AML-193 (cell line): Measurements from ENCODE around the gene EME2.

Experiments used
- DNase-seq, 2 experiments: peaks; one replicate each; lab custom pipeline; 2025; lab: John Stamatoyannopoulos, UW

Gene EME2

DNA sequence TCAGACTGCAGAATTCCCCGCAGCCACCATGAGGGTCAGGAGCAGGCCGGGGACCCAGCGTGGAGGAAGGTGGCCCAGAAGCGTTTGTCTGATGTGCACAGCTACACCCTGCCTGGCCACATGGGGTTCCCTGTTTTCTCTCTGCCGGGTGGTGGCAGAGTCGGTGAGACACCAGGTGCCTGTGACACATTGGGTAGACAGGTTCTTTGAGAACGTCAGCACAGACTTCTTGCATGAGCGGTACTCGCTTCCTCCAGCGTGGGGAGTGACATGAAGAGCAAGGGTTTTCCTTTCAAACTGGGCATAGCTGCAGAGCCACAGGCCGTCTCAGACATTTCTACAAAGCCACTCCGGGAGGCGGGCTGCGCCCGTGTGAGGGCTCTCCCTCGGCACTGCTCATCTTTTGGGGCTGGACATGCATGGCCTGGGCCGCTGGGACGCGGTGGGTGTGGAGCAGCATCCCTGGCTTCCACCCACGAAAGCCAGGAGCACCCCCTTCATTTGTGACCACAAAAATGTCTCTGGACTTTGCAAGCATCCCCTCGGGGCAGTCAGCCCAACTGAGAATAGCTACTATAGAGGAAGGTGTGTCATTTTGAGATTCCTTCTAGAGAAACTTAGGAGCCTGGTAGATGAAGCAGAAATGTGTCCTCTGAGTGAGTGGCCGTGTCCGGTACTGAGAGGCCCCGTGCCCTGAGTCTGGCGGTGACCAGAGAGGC, 27.3 kb upstream of the EME2 start:
- DNase-seq: no peak

GRCh38 chr16:1745900-1746692, 26.5 kb upstream of the EME2 start:
- DNase-seq: no peak

DNA sequence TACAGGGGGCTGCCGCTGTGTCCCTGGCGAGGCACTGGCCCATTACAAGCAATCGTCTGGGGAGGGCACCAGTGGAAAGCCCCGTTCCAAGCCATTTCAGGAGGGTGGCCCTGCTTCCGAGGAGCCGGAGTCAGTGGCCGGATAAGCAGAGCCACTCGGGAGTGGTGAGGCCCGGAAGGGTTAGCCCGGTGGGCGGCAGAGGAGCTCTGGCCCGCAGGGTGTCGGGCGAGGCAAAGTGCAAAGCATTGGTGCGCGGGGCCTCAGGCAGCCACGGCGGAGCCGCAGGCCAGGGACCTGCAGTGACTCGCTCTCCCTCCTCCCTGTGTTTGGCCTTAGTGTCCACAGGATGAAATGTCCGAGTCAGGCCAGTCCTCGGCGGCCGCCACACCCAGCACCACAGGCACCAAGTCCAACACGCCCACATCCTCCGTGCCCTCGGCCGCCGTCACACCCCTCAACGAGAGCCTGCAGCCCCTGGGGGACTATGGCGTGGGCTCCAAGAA, 25.9 kb upstream of the EME2 start:
- DNase-seq: no peak

DNA sequence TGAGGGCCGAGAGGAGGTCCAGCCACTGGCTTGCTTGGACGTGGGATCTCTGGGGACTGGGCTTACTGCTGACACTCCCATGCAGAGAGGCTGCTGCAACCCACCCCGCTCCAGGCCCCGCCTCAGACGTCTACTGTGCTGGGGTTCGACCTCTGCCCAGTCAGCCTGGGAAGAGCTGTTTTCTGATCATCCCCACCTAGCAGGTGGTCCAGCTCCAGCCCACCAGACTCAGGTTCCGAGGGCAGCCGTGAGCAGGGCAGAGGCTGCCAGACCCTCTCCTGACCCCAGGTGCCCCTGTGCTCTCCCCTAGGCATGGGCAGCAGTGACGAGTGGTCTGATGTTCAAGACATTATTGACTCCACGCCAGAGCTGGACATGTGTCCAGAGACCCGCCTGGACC, 24.7 kb upstream of the EME2 start:
- no peak for DNase-seq

GRCh38 chr16:1749152-1750117, 23.2 kb upstream of the EME2 start:
- no peak for DNase-seq

- DNase-seq: no peak
These were observed 20.7 kb upstream of the EME2 start for GRCh38 chr16:1751946-1752345.

DNA sequence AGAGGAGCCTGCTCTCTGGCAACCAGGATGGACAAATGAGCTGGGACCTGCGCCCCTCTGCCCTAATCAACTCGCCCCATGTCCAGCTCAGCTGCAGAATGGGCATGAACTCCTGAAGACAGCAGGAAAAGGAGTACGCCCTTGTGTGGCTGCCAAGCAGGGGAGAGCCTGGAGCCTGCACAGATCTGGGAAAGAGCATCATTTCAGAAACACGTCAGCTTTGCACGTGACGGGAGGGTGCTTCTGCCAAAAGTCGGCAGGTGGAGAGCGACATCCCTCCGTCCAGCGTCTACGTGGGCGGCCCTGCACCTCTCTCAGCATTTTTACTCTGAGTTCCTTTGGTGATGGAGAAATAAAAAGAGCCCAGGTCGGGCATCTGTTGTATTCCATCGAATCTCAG, 19.8 kb upstream of the EME2 start:
- no peak for DNase-seq

- no peak for DNase-seq
These were observed 18.4 kb upstream of the EME2 start for GRCh38 chr16:1754204-1754603.

- DNase-seq: no peak
These were observed 14.7 kb upstream of the EME2 start for GRCh38 chr16:1757714-1758461.

- no peak for DNase-seq
These were observed 13.7 kb upstream of the EME2 start for GRCh38 chr16:1758923-1759322.

GRCh38 chr16:1759511-1759910, 13.1 kb upstream of the EME2 start:
- DNase-seq: no peak

- DNase-seq: no peak
These were observed 11.7 kb upstream of the EME2 start for GRCh38 chr16:1760911-1761310.

- DNase-seq: no peak
These were observed 10.9 kb upstream of the EME2 start for GRCh38 chr16:1761751-1762150.

DNA sequence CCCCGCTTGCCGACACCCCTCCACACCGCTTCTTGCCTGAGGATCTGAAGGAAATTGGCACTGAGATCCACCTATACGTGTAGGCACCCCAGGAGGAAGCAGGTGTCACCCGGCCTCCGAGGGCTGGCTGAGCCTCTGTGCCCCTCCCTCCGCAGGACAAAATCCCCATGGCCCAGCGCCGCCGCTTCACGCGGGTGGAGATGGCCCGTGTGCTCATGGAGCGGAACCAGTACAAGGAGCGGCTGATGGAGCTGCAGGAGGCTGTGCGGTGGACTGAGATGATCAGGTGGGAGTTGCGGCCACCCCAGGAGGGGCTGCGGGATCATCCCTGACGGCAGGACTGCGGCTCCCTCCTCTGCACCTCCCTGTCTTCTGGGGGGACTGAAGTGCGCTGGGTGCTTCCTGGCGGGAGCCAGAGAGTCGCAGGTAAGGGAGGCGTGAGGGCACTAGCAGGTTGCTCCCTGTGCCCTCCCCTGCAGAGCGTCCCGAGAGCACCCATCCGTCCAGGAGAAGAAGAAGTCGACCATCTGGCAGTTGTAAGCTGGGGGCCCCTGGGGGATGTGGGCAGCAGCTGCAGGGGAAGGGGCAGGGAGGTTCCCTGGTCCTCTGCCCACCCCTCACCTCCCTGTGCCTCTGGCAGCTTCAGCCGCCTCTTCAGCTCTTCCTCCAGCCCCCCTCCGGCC, 10.3 kb upstream of the EME2 start:
- DNase-seq: no peak

DNA sequence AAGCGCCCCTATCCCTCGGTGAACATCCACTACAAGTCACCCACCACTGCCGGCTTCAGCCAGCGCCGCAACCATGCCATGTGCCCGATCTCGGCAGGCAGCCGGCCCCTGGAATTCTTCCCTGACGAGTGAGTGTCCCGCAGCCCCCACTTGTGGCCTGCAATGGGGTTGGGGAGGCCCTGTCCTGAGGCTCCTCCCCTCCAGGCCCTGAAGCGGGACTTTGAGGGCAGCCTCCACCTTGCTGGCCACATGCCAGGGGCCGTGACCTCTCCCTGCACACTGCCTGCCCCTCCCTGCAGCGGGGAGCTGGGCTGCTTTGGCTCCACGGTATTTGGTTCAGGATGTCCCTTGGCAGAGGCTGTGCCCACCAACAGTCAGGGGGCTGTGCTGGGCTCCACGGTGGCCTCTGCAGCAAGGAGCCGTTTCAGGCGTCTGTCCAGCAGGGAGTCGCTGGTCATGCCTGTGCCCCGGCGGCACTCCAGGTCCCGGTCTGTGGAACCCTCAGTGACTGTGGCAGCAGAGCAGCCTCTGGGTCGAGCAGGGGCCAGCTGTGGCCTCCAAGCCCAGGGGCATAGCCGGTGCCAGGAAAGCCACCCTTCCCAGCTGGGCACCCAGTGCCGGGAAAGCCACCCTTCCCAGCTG, 9.6 kb upstream of the EME2 start:
- DNase-seq: no peak

DNA sequence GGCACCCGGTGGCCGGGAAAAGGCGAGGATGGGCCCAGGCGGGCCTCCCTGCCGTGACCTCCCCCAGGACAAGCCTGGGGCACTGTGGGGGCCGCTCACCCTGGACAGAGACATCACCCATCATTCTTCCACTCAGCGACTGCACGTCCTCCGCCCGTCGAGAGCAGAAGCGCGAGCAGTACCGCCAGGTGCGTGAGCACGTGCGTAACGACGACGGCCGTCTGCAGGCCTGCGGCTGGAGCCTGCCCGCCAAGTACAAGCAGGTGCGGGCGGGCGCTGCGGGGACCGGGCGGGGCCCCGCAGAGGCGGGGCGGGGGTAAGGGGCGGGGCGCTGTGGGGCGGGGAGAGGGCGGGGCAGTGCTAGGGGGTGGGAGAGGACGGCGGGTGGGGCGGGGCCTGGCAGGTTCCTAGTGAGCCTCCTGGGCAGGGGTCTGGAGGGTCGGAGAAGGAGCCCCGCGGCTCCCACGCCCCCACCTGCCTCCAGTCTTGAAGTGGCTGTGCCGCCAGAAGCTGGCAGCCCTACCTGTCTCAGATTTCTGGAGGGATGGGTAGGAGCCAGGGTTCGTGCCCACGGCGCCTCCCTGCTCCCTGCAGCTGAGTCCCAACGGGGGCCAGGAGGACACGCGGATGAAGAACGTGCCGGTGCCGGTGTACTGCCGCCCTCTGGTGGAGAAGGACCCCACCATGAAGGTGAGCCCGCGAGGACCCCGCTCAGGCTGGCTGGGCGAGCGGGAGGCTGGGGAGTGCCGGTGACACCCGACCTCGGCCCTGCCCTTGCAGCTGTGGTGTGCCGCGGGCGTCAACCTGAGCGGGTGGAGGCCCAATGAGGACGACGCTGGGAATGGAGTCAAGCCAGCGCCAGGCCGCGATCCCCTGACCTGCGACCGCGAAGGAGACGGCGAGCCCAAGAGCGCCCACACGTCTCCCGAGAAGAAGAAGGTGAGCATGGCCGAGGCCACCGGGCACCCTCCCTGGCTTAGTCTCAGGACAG, 8.8 kb upstream of the EME2 start:
- no peak for DNase-seq

GRCh38 chr16:1764971-1765370, 7.6 kb upstream of the EME2 start:
- DNase-seq: no peak

DNA sequence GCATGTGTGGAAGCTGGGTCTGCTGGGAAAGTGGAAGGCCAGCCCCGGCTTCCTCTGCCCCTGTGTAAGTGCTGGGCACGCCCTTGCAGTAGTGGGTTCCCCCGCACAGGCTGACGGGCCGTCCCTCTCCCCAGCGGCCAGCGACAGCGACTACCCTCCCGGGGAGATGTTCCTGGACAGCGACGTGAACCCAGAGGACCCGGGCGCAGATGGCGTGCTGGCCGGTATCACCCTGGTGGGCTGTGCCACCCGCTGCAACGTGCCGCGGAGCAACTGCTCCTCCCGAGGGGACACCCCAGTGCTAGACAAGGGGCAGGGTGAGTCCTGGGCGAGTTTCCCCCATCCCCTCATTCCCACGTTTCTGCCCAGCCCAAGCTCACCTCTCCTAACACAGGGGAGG, 6.8 kb upstream of the EME2 start:
- no peak for DNase-seq

- DNase-seq: no peak
These were observed 6.4 kb upstream of the EME2 start for GRCh38 chr16:1766231-1766630.
